Measurements from ENCODE around the gene FLCN.
"Not testable (repeated sequence)": the region's sequence is repeated elsewhere in the genome, so short reads cannot be mapped to it uniquely, and the experiment has no call there.

The FLCN gene, protein sequence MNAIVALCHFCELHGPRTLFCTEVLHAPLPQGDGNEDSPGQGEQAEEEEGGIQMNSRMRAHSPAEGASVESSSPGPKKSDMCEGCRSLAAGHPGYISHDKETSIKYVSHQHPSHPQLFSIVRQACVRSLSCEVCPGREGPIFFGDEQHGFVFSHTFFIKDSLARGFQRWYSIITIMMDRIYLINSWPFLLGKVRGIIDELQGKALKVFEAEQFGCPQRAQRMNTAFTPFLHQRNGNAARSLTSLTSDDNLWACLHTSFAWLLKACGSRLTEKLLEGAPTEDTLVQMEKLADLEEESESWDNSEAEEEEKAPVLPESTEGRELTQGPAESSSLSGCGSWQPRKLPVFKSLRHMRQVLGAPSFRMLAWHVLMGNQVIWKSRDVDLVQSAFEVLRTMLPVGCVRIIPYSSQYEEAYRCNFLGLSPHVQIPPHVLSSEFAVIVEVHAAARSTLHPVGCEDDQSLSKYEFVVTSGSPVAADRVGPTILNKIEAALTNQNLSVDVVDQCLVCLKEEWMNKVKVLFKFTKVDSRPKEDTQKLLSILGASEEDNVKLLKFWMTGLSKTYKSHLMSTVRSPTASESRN

DNA sequence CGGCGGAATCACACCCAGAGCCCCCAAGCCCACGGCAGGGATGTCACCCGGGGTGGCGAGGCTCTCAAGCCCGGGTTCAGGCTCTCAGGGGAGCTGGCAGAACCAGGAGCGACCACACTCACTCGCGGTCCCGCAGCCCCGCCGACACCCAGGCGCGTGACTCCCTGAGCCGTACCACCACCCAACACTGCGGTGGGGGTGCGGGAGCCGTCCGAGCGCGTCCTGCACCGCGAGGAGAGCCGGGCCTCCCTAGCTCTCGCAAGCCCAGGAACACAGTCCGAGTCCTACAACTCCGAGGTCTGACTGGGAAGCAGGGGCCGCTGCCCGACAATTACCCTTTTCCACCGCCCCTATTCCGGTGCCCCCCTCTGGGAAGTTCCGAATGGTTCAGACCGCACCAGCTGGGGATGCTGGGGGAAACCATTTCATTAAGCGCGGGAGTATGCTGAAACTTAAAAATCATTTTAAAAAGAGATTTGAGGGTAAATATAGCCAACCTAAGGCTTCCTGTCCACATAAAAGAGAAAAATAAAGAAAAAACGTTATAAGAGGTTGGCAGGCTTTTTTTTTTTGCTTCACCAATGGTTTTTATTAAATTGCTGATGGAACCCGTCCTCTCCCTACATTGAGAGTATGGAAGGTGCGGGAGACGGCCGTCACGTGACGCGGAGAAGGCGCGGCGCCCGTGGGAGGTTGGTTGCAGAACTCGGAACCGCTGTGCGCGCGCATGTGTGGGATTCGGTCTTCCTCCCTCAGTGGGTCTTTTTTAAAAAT, at the start of gene FLCN:
Gene FLCN (minus strand): TSS at position 143 of the 774 bp plus-strand sequence. CDS start 9,031 bp downstream, outside the sequence.
- Mint-ChIP-seq H3K4me3 (peak within 1 kb of the TSS; percentile 96), H3K27me3 (no peaks in the 10 kb centered on the region), H3K4me1 (ENCODE audit: low read depth) (peaks cover 45% of the 10 kb centered on the region)

DNA sequence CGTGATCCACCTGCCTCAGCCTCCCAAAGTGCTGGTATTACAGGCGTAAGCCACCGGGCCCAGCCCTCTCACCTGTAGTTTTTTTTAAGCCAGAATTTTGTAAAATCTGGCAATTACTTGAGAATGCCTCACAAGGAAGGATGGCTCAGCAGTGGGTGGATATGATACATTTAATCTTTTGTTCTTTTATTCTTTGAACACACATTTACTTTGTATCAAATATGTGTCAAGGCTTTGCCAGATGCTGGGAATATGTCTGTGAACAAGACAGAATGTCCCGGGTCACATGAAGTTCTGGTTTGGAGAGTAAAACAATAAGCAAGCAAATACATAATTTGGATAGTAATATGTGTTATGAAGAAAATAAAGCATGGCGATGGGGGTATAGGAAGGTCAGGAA, 49.0 kb upstream of the FLCN start:
- H3K27ac Mint-ChIP-seq = peak overlapping the region; percentile 21
- H3K36me3 Mint-ChIP-seq (ENCODE audit: low read depth) = no peaks in the 10 kb centered on the region
- H3K4me1 Mint-ChIP-seq (ENCODE audit: low read depth) = peaks cover 8% of the 10 kb centered on the region
- H3K27me3 Mint-ChIP-seq = no peaks in the 10 kb centered on the region
- no peaks in the 10 kb centered on the region for H3K9me3 Mint-ChIP-seq
- no peak overlapping the region for H3K4me3 Mint-ChIP-seq

More for the DNA sequence above, at the start of gene FLCN:
- peaks cover 2% of the 10 kb centered on the region for H3K36me3 Mint-ChIP-seq (ENCODE audit: low read depth)
- H3K27ac Mint-ChIP-seq = peak within 1 kb of the TSS; percentile 99
- H3K9me3 Mint-ChIP-seq = no peaks in the 10 kb centered on the region

DNA sequence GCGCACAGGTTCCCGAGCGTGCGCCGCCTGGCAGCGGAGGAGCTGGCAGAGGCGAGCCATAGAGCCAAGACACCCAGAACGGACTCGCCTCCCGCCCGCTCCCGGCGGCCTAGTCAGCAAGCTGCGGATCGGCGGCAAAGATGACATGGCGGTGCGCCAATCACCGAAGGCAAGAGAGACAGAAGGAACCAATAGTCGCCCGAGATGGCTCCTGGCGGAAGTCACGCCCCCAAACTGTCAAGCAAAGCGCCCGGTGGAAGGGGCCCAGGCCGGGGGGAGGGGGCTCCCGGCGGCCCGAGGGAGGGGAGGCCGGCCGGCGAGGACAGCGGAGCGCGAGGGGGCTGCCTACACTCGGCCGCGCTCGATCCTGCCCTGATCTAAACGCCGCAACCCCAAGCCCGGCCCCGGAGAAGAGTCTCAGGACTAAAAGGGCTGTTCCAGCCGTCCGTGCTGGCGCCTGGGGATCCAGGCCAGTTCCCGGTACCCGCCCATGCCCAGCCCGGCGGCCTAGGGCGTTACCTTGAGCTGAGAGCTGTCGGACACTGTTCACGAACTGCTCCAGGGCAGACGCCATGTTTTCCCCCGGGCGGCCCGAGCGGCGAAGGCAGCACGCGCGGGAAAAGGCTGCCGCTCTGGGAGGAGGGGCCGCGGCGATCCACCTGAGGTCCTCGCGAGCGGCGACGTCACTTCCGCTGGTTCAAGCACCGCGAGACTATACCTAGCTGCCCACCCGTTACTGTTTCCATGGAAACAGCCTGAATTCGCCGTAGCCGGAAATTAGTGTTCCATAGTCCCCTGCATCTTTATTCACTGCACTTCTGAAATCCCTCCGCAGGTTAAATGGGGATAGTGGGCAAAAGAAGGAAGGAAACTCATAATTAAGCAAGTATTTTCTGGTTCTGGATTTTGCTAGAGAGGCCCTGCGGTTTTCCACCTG, 43.9 kb upstream of the FLCN start, which contains the start of gene COPS3:
Gene COPS3 (minus strand): TSS at position 634 of the 937 bp plus-strand sequence. CDS start 60 bp downstream, at position 574.
- Mint-ChIP-seq H3K27ac (peak within 1 kb of the TSS; percentile 90), H3K4me3 (peak within 1 kb of the TSS; percentile 94), H3K36me3 (ENCODE audit: low read depth) (peaks cover 13% of the 10 kb centered on the region), H3K4me1 (ENCODE audit: low read depth) (peaks cover 35% of the 10 kb centered on the region), H3K9me3 (no peaks in the 10 kb centered on the region), H3K27me3 (no peaks in the 10 kb centered on the region)

DNA sequence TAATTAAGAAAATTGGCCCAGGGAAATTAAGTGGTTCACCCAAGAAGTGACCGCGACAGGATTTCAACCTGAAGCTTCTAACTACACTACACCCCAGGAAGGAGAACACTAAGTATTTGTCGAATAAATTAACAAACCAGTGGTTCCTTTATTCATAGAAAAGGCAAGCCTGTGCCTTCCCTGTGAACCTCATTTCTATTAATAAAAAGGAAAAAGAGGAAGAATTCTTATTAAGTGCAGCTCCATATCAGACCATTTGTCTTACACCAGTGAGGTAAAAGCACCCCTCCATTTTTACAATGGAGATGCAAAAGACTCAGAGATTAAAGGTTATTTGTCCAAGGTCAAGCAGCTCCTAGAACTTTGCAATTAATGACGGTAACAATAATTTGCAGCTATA, 42.3 kb upstream of the FLCN start:
- peaks cover 38% of the 10 kb centered on the region for H3K4me1 Mint-ChIP-seq (ENCODE audit: low read depth)

DNA sequence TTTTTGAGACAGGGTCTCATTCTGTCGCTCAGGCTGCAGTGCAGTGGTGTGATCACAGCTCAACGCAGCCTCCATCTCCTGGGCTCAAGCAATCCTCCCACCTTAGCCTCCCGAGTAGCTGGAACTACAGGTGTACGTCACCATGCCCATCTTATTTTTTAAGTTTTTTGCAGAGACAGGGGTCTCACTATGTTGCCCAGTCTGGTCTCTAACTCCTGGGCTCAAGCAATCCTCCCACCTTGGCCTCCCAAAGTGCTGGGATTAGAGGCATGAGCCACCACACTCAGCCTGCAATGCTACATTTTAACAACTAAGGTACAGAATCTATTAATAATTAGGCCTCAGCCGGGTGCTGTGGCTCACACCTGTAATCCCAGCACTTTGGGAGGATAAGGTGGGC, 40.5 kb upstream of the FLCN start:
- H3K27ac Mint-ChIP-seq, H3K4me3 Mint-ChIP-seq, H3K27me3 Mint-ChIP-seq, H3K9me3 Mint-ChIP-seq: not testable (repeated sequence)
- H3K4me1 Mint-ChIP-seq (ENCODE audit: low read depth) = peaks cover 38% of the 10 kb centered on the region
- peaks cover 28% of the 10 kb centered on the region for H3K36me3 Mint-ChIP-seq (ENCODE audit: low read depth)

More for the DNA sequence above, 42.3 kb upstream of the FLCN start:
- no peaks in the 10 kb centered on the region for H3K27me3 Mint-ChIP-seq
- H3K27ac Mint-ChIP-seq = peak overlapping the region; percentile 72
- H3K4me3 Mint-ChIP-seq = peak overlapping the region; percentile 94
- peaks cover 18% of the 10 kb centered on the region for H3K36me3 Mint-ChIP-seq (ENCODE audit: low read depth)
- H3K9me3 Mint-ChIP-seq = no peaks in the 10 kb centered on the region

DNA sequence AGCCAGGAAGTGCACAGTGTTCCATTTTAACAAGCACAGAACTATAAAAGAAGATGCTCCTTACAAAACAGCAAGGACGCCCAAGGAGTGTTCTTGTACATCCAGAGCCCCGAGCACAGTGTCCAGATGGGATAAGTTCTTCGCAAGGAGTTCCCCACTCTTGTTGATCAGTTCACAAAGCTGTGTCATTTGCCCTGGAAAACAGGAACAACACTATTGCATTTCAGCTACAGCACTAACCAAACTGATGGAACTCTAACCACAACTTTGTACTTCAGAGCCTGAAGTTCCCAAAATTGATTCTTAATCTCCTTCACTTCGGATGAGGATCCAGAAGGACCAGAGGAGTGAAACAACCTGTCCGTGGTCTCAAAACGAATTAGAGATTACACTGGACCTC, 39.0 kb upstream of the FLCN start:
- no peak overlapping the region for H3K27ac Mint-ChIP-seq
- H3K27me3 Mint-ChIP-seq = no peaks in the 10 kb centered on the region
- peaks cover 30% of the 10 kb centered on the region for H3K4me1 Mint-ChIP-seq (ENCODE audit: low read depth)
- H3K9me3 Mint-ChIP-seq = no peaks in the 10 kb centered on the region
- H3K4me3 Mint-ChIP-seq = no peak overlapping the region
- peaks cover 35% of the 10 kb centered on the region for H3K36me3 Mint-ChIP-seq (ENCODE audit: low read depth)

DNA sequence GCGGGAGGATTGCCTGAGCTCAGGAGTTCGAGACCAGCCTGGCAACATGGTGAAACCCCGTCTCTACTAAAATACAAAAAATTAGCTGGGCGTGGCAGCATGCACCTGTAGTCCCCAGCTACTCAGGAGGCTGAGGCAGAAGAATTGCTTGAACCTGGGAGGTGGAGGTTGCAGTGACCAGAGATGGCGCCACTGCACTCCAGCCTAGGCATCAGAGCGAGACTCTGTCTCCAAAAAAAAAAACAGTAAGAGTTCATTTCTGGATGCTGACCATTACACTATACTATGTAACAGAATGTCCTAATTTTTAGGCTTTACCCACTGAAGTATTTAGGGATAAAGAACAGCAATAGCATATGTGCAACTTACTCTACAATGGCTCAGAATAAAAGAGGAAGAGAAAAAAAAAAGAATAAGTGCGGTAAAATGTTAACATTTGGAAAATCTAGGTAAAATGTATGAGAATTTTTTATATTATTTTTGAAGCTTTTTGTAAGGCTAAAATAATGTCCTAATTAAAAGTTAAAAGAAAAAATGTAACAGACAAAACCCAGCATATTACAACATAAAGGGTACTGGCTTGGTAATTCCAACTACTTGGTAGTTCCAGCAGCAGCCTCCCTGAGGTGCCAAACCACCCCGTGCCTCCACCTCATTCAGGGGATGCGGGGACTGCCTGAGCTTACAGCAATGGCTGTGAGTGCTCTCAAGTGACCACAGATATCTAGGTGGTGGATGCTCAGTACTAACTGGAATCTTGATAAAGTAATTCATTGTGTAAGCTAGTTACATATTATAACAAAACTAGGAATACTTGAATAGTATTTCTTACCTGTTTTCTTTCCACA, 33.2 kb upstream of the FLCN start:
- no peaks in the 10 kb centered on the region for H3K9me3 Mint-ChIP-seq
- no peak overlapping the region for H3K27ac Mint-ChIP-seq
- H3K4me1 Mint-ChIP-seq (ENCODE audit: low read depth) = peaks cover 3% of the 10 kb centered on the region
- H3K4me3 Mint-ChIP-seq = no peak overlapping the region
- no peaks in the 10 kb centered on the region for H3K27me3 Mint-ChIP-seq
- H3K36me3 Mint-ChIP-seq (ENCODE audit: low read depth) = peaks cover 46% of the 10 kb centered on the region

DNA sequence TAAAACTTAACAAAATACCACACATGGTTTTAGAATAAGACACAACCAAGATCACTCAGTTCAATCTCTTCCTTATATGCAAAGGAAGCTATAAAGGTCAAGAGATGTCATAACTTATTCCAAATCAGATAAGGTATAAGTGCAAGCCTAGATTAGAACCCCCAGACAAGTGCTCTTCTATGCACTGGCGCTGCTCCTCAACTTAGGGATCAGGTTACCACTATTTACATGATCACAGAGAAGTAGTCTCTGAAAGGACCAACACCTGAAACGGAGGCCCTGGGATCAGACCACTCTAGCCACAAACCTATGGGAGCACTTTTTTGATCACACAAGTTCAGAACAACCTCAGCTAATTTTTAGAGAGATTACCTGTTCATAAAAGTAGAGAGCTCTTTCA, 27.5 kb upstream of the FLCN start:
- Mint-ChIP-seq H3K4me3 (no peak overlapping the region), H3K36me3 (ENCODE audit: low read depth) (peaks cover 54% of the 10 kb centered on the region), H3K4me1 (ENCODE audit: low read depth) (no peaks in the 10 kb centered on the region), H3K27me3 (no peaks in the 10 kb centered on the region), H3K9me3 (no peaks in the 10 kb centered on the region), H3K27ac (no peak overlapping the region)

DNA sequence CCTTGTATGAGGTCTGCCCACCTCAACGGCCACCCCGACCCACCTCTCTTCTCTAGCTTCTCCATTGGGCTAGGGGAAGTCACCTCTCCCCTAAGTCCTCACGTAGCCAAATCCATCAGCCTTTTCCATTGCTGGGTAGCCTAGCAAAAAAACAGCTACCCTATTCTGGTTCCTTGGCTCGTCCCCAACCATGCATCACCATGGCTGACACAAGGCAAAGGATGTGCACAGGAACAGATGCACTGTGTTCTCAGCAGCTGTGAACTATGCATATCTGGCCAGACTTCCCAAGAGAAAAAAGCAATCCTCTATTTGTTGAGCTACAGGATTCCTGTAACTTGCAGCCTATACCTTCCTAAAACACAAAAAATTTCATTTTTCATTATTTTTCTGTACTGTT, 22.0 kb upstream of the FLCN start:
- no peaks in the 10 kb centered on the region for H3K9me3 Mint-ChIP-seq
- H3K4me3 Mint-ChIP-seq = no peak overlapping the region
- H3K27ac Mint-ChIP-seq = peak overlapping the region; percentile 9
- H3K27me3 Mint-ChIP-seq = no peaks in the 10 kb centered on the region
- no peaks in the 10 kb centered on the region for H3K4me1 Mint-ChIP-seq (ENCODE audit: low read depth)
- peaks cover 68% of the 10 kb centered on the region for H3K36me3 Mint-ChIP-seq (ENCODE audit: low read depth)

DNA sequence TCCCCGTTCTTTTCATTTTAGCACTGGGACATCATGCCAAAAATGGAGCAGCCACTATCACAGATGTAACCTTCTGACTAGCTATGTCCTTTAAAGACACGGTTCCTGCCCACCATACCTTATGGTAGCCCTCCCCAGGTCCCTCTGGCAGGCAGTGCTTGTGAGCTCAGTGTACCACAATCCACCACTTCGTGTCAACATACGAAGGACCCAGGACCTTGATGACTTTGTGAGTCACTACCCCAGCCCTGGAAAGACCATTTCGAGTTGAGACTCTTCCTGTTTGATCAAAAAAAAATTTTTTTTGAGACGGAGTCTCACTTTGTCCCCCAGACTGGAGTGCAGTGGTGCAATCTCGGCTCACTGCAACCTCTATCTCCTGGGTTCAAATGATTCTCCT, 21.0 kb upstream of the FLCN start:
- peaks cover 69% of the 10 kb centered on the region for H3K36me3 Mint-ChIP-seq (ENCODE audit: low read depth)
- H3K27me3 Mint-ChIP-seq = no peaks in the 10 kb centered on the region
- H3K9me3 Mint-ChIP-seq = no peaks in the 10 kb centered on the region
- H3K4me1 Mint-ChIP-seq (ENCODE audit: low read depth) = no peaks in the 10 kb centered on the region
- H3K4me3 Mint-ChIP-seq = no peak overlapping the region
- H3K27ac Mint-ChIP-seq = no peak overlapping the region

DNA sequence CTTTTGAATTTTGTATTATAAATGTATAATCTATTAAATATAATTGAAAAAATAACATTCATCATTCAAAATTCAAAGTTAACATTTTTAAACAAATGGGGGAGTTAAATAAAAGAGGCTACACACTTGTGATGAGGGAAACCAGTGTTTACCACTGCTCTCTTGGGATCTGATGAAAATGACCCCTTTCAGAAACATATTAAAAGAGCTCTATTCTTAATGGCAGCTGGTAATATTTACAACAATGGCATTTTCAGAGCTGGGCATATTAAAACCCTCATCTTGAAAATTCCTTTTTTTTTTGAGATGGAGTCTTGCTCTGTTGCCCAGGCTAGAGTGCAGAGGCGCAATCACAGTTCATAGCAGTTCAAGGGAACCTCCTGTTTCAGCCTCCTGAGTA, 19.3 kb upstream of the FLCN start:
- Mint-ChIP-seq H3K36me3 (ENCODE audit: low read depth) (peaks cover 69% of the 10 kb centered on the region), H3K4me3 (no peak overlapping the region), H3K27ac (no peak overlapping the region), H3K27me3 (no peaks in the 10 kb centered on the region), H3K9me3 (no peaks in the 10 kb centered on the region), H3K4me1 (ENCODE audit: low read depth) (no peaks in the 10 kb centered on the region)

DNA sequence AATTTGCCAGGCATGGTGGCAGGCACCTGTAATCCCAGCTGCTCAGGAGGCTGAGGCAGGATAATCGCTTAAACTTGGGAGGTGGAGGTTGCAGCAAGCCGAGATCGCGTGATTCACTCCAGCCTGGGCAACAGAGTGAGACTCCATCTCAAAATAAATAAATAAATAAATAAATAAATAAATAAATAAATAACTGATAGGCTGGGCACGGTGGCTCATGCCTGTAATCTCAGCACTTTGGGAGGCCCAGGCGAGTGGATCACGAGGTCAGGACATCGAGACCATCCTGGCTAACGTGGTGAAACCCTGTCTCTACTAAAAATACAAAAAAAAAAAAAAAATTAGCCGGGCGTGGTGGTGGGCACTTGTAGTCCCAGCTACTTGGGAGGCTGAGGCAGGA, 18.7 kb upstream of the FLCN start:
- not testable (repeated sequence) for H3K4me3 Mint-ChIP-seq; H3K27ac Mint-ChIP-seq; H3K27me3 Mint-ChIP-seq; H3K9me3 Mint-ChIP-seq; H3K4me1 Mint-ChIP-seq (ENCODE audit: low read depth)
- H3K36me3 Mint-ChIP-seq (ENCODE audit: low read depth) = peaks cover 65% of the 10 kb centered on the region

DNA sequence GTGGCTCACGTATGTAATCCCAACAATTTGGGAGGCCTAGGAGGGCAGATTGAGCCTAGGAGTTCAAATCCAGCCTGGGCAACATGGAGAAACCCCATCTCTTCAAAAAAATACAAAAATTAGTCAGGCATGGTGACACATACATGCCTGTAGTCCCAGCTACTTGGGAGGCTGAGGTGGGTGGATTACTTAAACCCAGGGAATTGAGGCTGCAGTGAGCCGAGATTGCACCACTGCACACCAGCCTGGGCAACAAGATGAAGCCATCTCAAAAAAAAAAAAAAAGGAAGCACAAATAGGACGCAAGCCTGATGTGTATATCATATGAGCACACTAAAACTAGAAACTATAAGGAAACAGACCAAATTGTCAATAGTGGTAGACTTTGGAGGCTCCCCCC, 17.1 kb upstream of the FLCN start:
- peaks cover 60% of the 10 kb centered on the region for H3K36me3 Mint-ChIP-seq (ENCODE audit: low read depth)
- H3K9me3 Mint-ChIP-seq = no peaks in the 10 kb centered on the region
- no peaks in the 10 kb centered on the region for H3K4me1 Mint-ChIP-seq (ENCODE audit: low read depth)
- no peak overlapping the region for H3K4me3 Mint-ChIP-seq
- H3K27ac Mint-ChIP-seq = no peak overlapping the region
- H3K27me3 Mint-ChIP-seq = no peaks in the 10 kb centered on the region
